Ovary (tissue), 3 donors: ENCODE results near the gene FHOD3.

ENCODE experiments used
- CTCF ChIP-seq, 3 donors: fragments of 450-650 bp in 2 of 3; fragments of 200-600 bp in 1 of 3; IDR thresholded peaks; one replicate each; pipeline versions ENCODE4 v1.5.1 to v1.8.0; 2016 to 2022; ENCODE audit warnings: antibody characterized with exemption in 3 of 3, mild to moderate bottlenecking in 1 of 3
- EP300 ChIP-seq: sonication (generic); formaldehyde crosslinking; IDR thresholded peaks from one replicate; pipeline ENCODE4 v1.6.1; 2017; ENCODE audit warnings: antibody characterized with exemption
- POLR2A ChIP-seq: fragments of 450-650 bp; IDR thresholded peaks from one replicate; pipeline ENCODE4 v1.6.1; 2017; ENCODE audit warnings: antibody characterized with exemption, mild to moderate bottlenecking, moderate library complexity
- donor health status: DM: no; HTN: no; CAD: no.

- no peak for TF ChIP-seq CTCF (IDR thresholded peaks at IDR 0.05)
- no peak for TF ChIP-seq POLR2A
- TF ChIP-seq EP300 = no peak
These were observed 495.2 kb downstream of the FHOD3 start for GRCh38 chr18:36792634-36793283.
